ENCODE data around the gene FRAT1. TPM values are rescaled to one million over a fixed set of nuclear protein-coding genes. Genes with fewer than 3 reads are reported as not detected.

FRAT1 gene, protein sequence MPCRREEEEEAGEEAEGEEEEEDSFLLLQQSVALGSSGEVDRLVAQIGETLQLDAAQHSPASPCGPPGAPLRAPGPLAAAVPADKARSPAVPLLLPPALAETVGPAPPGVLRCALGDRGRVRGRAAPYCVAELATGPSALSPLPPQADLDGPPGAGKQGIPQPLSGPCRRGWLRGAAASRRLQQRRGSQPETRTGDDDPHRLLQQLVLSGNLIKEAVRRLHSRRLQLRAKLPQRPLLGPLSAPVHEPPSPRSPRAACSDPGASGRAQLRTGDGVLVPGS
- 0.93 to 2.1 TPM (median 1.9 TPM) in 5 replicates for total RNA-seq (2022; extraction: Qiagen RNA extraction; ENCODE audit: low read depth)

DNA sequence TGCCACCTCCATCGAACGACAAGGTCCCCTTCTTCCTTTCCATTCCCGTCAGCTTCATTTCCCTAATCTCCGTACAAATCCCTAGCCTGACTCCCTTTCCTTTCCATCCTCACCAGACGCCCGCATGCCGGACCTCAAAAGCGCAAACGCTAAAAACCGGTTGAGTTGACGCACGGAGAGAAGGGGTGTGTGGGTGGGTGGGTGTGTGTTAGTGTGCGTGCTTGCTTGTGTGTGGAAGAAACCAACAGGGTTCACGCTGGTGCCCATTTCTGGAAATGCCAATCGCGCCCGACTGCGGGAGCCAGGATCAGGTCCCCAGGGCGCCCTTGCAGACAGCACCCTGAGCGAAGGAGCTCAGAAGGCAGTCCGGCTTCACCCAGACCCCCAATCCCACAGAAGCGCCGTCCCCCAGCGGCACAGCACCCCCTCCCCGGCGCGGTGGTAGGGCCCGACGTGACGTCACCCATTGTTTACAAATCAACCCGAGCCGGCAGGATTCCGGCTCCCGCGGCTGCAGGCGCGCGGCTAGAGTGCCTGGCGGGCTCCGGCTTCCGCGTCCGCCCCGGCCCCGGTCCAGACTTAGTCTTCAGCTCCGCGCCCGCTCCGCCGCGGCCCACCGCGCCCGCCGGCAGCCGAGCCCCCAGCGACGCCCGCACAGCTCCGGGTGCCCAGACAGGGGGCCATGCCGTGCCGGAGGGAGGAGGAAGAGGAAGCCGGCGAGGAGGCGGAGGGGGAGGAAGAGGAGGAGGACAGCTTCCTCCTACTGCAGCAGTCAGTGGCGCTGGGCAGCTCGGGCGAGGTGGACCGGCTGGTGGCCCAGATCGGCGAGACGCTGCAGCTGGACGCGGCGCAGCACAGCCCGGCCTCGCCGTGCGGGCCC, at the start of gene FRAT1:
FRAT1 (plus strand) TSS at position 500 of the 880 bp plus-strand sequence; CDS start at position 683, 183 bp downstream.

DNA sequence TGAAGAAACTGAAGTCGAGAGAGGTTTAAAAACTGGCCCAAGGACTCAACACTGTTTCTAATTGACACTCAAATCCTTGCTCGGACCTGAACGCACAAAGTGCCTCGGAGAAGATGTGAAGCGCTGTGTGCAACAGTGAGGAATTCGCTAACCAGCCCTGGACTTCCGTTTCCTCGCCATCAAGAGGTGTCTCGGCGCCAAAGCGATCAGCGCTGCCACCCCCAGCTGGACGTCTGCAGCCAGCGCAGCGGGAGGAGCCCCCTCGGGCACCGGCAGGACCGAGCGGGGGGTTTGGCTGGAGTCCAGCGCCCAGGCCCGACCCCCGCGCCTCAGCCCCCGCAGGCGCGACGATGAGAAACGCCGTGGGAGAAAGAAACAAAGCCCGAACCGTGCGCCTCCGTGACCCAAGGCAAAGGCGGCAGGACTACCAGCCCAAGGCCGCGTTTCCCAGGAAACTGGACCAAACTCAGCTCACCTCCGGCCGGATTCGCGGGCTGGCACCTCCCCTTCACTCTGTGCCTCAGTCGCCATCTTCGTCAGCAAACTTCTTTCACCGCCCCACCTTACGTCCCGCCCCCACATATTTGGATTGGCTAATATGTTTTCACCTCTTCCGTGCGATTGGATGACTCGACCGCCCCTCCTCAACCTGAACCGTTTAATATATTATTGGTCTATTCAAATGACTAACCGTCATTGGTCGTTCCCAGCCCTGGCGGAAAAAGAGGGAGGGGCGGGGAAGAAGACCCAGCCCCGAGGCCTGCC, 26.8 kb upstream of the FRAT1 start, which contains the start of gene ARHGAP19:
ARHGAP19 (minus strand) TSS at position 541 of the 765 bp plus-strand sequence; CDS start at position 531, 10 bp downstream.

DNA sequence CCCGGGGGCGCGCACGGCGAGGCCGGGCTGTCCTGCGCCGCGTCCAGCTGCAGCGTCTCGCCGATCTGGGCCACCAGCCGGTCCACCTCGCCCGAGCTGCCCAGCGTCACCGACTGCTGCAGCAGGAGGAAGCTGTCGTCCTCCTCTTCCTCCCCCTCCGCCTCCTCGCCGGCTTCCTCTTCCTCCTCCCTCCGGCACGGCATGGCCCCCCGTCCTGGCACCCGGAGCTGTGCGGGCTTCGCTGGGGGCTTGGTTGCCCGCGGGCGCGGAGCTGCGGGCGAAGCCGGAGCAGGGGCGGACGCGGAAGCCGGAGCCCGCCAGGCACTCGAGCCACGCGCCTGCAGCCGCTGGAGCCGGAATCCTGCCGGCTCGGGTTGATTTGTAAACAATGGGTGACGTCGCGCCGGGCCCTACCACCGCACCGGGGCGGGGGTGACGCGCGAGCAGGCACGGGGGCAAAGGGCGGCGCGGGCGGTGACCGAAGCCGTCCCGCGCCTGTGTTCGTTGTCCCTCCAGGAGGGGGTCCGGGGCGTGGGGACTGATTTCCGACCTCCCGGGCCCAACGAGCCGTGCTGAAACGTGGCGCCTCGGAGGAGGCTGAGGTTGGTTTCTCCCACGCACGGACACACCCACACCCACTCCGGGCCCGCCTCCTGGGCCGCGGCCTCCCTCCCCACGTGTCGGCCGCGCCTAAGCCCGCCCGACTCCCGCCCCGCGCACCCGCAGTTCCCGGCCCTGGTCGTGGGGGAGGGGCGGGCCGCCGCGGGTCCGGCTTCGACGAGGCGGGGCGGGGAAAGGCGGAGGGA, 15.5 kb downstream of the FRAT1 start, which contains the start of gene FRAT2:
FRAT2 (minus strand) TSS at position 360 of the 806 bp plus-strand sequence; CDS start at position 203, 157 bp downstream.

Other genes with a start within 250 kb of the FRAT1 start
- 0.05 to 0.17 TPM (median 0.07 TPM) in 5 replicates for gene SLIT1, start 133.3 kb upstream of the FRAT1 start, total RNA-seq (2022; extraction: Qiagen RNA extraction; ENCODE audit: low read depth)
- 4.4 to 6.2 TPM (median 5.1 TPM) in 5 replicates for gene ARHGAP19, start 26.6 kb upstream of the FRAT1 start, total RNA-seq (2022; extraction: Qiagen RNA extraction; ENCODE audit: low read depth)
- gene FRAT2, start 15.5 kb downstream of the FRAT1 start, total RNA-seq (2022; extraction: Qiagen RNA extraction; ENCODE audit: low read depth), result 5.2 to 8.8 TPM (median 8.4 TPM) in 5 replicates
- 54.6 to 69.6 TPM (median 63.0 TPM) in 5 replicates for gene RRP12, start 82.1 kb downstream of the FRAT1 start, total RNA-seq (2022; extraction: Qiagen RNA extraction; ENCODE audit: low read depth)
- gene PGAM1, start 106.9 kb downstream of the FRAT1 start, total RNA-seq (2022; extraction: Qiagen RNA extraction; ENCODE audit: low read depth), result 576 to 660 TPM (median 632 TPM) in 5 replicates
- gene EXOSC1, start 126.7 kb downstream of the FRAT1 start, total RNA-seq (2022; extraction: Qiagen RNA extraction; ENCODE audit: low read depth), result 49.4 to 60.0 TPM (median 57.8 TPM) in 5 replicates
- 40.5 to 54.5 TPM (median 52.8 TPM) in 5 replicates for gene ZDHHC16, start 126.9 kb downstream of the FRAT1 start, total RNA-seq (2022; extraction: Qiagen RNA extraction; ENCODE audit: low read depth)
- gene MMS19, start 179.2 kb downstream of the FRAT1 start, total RNA-seq (2022; extraction: Qiagen RNA extraction; ENCODE audit: low read depth), result 43.9 to 50.0 TPM (median 45.7 TPM) in 5 replicates
- 12.0 to 19.6 TPM (median 19.1 TPM) in 5 replicates for gene UBTD1, start 179.7 kb downstream of the FRAT1 start, total RNA-seq (2022; extraction: Qiagen RNA extraction; ENCODE audit: low read depth)